Non-pigmented ciliary epithelial cell (primary cell): ENCODE data around the gene TMEM163.
A peak's percentile ranks its signal among the peaks of the same experiment; 100 is the strongest.
"Not testable (repeated sequence)": the region's sequence is repeated elsewhere in the genome, so short reads cannot be mapped to it uniquely, and the experiment has no call there.

Source experiments
- DNase-seq: peaks from one replicate; pipeline ENCODE4 v3.0.0-alpha.2; 2010; ENCODE audit warnings: low read depth

Gene TMEM163

GRCh38 chr2:134718817-134719814, at the start of gene TMEM163:
TMEM163 (minus strand) TSS chr2:134719000.
- DNase-seq = no peak

GRCh38 chr2:134766583-134766982, 47.8 kb upstream of the TMEM163 start:
- no peak for DNase-seq

GRCh38 chr2:134765987-134766386, 47.2 kb upstream of the TMEM163 start:
- DNase-seq = no peak

GRCh38 chr2:134764164-134764563, 45.4 kb upstream of the TMEM163 start:
- DNase-seq = no peak

- DNase-seq = no peak
Observed at GRCh38 chr2:134763164-134763710, 44.4 kb upstream of the TMEM163 start.

GRCh38 chr2:134762508-134762907, 43.7 kb upstream of the TMEM163 start:
- no peak for DNase-seq

- no peak for DNase-seq
Observed at GRCh38 chr2:134760385-134760784, 41.6 kb upstream of the TMEM163 start.

- DNase-seq = no peak
Observed at GRCh38 chr2:134758633-134759032, 39.8 kb upstream of the TMEM163 start.

- not testable (repeated sequence) for DNase-seq
Observed at GRCh38 chr2:134751981-134752380, 33.2 kb upstream of the TMEM163 start.

- no peak for DNase-seq
Observed at GRCh38 chr2:134745546-134745945, 26.7 kb upstream of the TMEM163 start.

GRCh38 chr2:134745023-134745422, 26.2 kb upstream of the TMEM163 start:
- DNase-seq = no peak

- no peak for DNase-seq
Observed at GRCh38 chr2:134739879-134740301, 21.1 kb upstream of the TMEM163 start.

GRCh38 chr2:134739236-134739878, 20.6 kb upstream of the TMEM163 start:
- DNase-seq = no peak

- DNase-seq = no peak
Observed at GRCh38 chr2:134738141-134738870, 19.5 kb upstream of the TMEM163 start.

GRCh38 chr2:134737671-134738070, 18.9 kb upstream of the TMEM163 start:
- DNase-seq = no peak

- DNase-seq = peak; percentile 54
Observed at GRCh38 chr2:134736167-134736880, 17.5 kb upstream of the TMEM163 start.

GRCh38 chr2:134728163-134728562, 9.4 kb upstream of the TMEM163 start:
- DNase-seq = no peak

GRCh38 chr2:134727385-134727784, 8.6 kb upstream of the TMEM163 start:
- DNase-seq = peak; percentile 47

- DNase-seq = no peak
Observed at GRCh38 chr2:134726645-134727044, 7.8 kb upstream of the TMEM163 start.

GRCh38 chr2:134725876-134726275, 7.1 kb upstream of the TMEM163 start:
- no peak for DNase-seq

GRCh38 chr2:134724341-134724740, 5.5 kb upstream of the TMEM163 start:
- no peak for DNase-seq
